Esophagus squamous epithelium (tissue), 5 donors: ENCODE results near the gene MAPRE2. TPM values are rescaled to one million over a fixed set of nuclear protein-coding genes. Genes with fewer than 3 reads are reported as not detected.
"Not testable (repeated sequence)": the region's sequence is repeated elsewhere in the genome, so short reads cannot be mapped to it uniquely, and the experiment has no call there.

Source experiments
- DNase-seq: peaks from one replicate; lab custom pipeline; 2025; lab: John Stamatoyannopoulos, UW
- H3K27ac ChIP-seq, 4 donors: fragments of 200-600 bp; sonication (generic); one replicate each; pipeline ENCODE4 v1.5.1; 2016 to 2019; ENCODE audit warnings: mild to moderate bottlenecking in 1 of 4
- H3K27me3 ChIP-seq, 4 donors: fragments of 200-600 bp; sonication (generic); 1 replicate in 3 of 4; 2 replicates in 1 of 4; pipeline versions ENCODE4 v1.5.1 to v1.6.0; 2017 to 2021; ENCODE audit warnings: antibody characterized with exemption in 1 of 4
- H3K36me3 ChIP-seq, 3 donors: fragments of 200-600 bp; sonication (generic); one replicate each; pipeline ENCODE4 v1.5.1; 2016 to 2019
- H3K4me1 ChIP-seq, 3 donors: fragments of 200-600 bp; sonication (generic); one replicate each; pipeline ENCODE4 v1.5.1; 2017 to 2019
- H3K4me3 ChIP-seq, 4 donors: fragments of 200-600 bp; sonication (generic); 1 replicate in 3 of 4; 2 replicates in 1 of 4; pipeline ENCODE4 v1.5.1; 2016 to 2019; ENCODE audit warnings: mild to moderate bottlenecking in 2 of 4, moderate library complexity in 1 of 4
- H3K9me3 ChIP-seq, 3 donors: fragments of 200-600 bp; sonication (generic); one replicate each; pipeline ENCODE4 v1.5.1; 2016 to 2019
- CTCF ChIP-seq, 6 experiments: fragments of 450-650 bp in 4 of 6; fragments of 200-600 bp in 2 of 6; sonication (generic) in 2 of 6; IDR thresholded peaks; one replicate each; pipeline ENCODE4 v1.5.1; 2016 to 2019; ENCODE audit warnings: antibody characterized with exemption in 6 of 6, mild to moderate bottlenecking in 4 of 6, moderate library complexity in 4 of 6
- POLR2A ChIP-seq, 4 donors: fragments of 450-650 bp; IDR thresholded peaks; one replicate each; pipeline ENCODE4 v1.6.1; 2017; ENCODE audit warnings: antibody characterized with exemption in 4 of 4, mild to moderate bottlenecking in 4 of 4, moderate library complexity in 3 of 4
- WGBS, 2 donors: methylation state at CpG; one replicate each; pipeline ENCODE4 v1.1.5; 2018; 5-methylcytosine and 5-hydroxymethylcytosine counted together
- intact Hi-C: fragments of 100-400 bp; cut with DNase I; formaldehyde crosslinking; loops from one replicate; pipeline ENCODE4 v1.15.0; 2022
- total RNA-seq, 4 donors: library from RNA; depleted of rRNA; stranded (reverse); fragments of >200 nt; gene quantifications; one replicate each; pipeline ENCODE4 v1.1.0, GENCODE V29; 2016
- donor health status: DM: yes; HTN: yes; CAD: no.

The MAPRE2 gene
- total RNA-seq, 4 donors from 2014 or later: 1.5 to 9.0 (median 5.0) TPM

DNA sequence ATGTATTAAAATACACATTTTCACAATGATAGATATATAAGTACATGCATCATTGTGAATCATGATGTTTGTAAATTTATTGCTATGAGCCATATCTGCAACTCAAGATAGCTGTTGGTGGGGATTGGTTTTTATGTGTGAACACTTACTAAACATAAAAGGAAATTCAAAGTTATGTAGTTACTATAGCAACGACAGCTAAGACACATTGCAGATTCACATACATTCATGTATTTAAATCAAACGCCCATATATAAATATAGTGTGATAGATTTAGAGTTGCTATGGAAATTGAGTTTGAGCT is 65.6 kb downstream of the MAPRE2 start:
- WGBS, 2 donors: 64 to 68% methylated on average over 2 of the region's 2 CpGs
- H3K27me3 ChIP-seq: no peaks in the 10 kb centered on the region
- H3K4me1 ChIP-seq: no peaks in the 10 kb centered on the region
- TF ChIP-seq POLR2A (IDR thresholded peaks at IDR 0.05) (no peak), CTCF (IDR thresholded peaks at IDR 0.05) (no peak)
- H3K36me3 ChIP-seq: no peaks in the 10 kb centered on the region
- DNase-seq: no peak
- H3K9me3 ChIP-seq: no peaks in the 10 kb centered on the region
- intact Hi-C loops: no loop called here
- H3K27ac ChIP-seq: no peak overlapping the region
- H3K4me3 ChIP-seq: no peak overlapping the region

- intact Hi-C loops: no loop called here
- H3K9me3 ChIP-seq: no peaks in the 10 kb centered on the region
- no peak overlapping the region for H3K4me3 ChIP-seq
- TF ChIP-seq CTCF (IDR thresholded peaks at IDR 0.05) (no peak), POLR2A (IDR thresholded peaks at IDR 0.05) (no peak)
- H3K27me3 ChIP-seq: no peaks in the 10 kb centered on the region
- no peaks in the 10 kb centered on the region for H3K4me1 ChIP-seq
- DNase-seq: no peak
- no peaks in the 10 kb centered on the region for H3K36me3 ChIP-seq
- no peak overlapping the region for H3K27ac ChIP-seq
Measured at GRCh38 chr18:35107216-35107615, 66.0 kb downstream of the MAPRE2 start.

- H3K27me3 ChIP-seq, DNase-seq, H3K9me3 ChIP-seq, H3K27ac ChIP-seq, H3K36me3 ChIP-seq, intact Hi-C loops, H3K4me1 ChIP-seq, H3K4me3 ChIP-seq: not testable (repeated sequence)
- 80 to 88% methylated on average over 1 of the region's 1 CpG for WGBS, 2 donors
Measured at GRCh38 chr18:35108088-35108487, 66.9 kb downstream of the MAPRE2 start.

GRCh38 chr18:35110059-35110458 is 68.8 kb downstream of the MAPRE2 start:
- 91 to 93% methylated on average over 3 of the region's 3 CpGs for WGBS, 2 donors
- DNase-seq: no peak
- Histone ChIP-seq H3K4me3 (no peak overlapping the region), H3K27ac (no peak overlapping the region), H3K4me1 (no peaks in the 10 kb centered on the region), H3K9me3 (no peaks in the 10 kb centered on the region), H3K27me3 (no peaks in the 10 kb centered on the region), H3K36me3 (no peaks in the 10 kb centered on the region)
- intact Hi-C loops: no loop called here
- no peak for TF ChIP-seq CTCF (IDR thresholded peaks at IDR 0.05)
- TF ChIP-seq POLR2A (IDR thresholded peaks at IDR 0.05): no peak

- intact Hi-C loops: no loop called here
- no peak for DNase-seq
- H3K36me3 ChIP-seq: no peaks in the 10 kb centered on the region
- H3K4me3 ChIP-seq: no peak overlapping the region
- TF ChIP-seq CTCF (IDR thresholded peaks at IDR 0.05) (no peak), POLR2A (IDR thresholded peaks at IDR 0.05) (no peak)
- H3K27ac ChIP-seq: no peak overlapping the region
- H3K4me1 ChIP-seq: no peaks in the 10 kb centered on the region
- no peaks in the 10 kb centered on the region for H3K9me3 ChIP-seq
- 82 to 92% methylated on average over 3 of the region's 3 CpGs for WGBS, 2 donors
- no peaks in the 10 kb centered on the region for H3K27me3 ChIP-seq
Measured at GRCh38 chr18:35110554-35111485, 69.6 kb downstream of the MAPRE2 start.
